Rectal smooth muscle tissue (tissue), 1 donor: Measurements from ENCODE around the gene PWWP2A.
A peak's percentile ranks its signal among the peaks of the same experiment; 100 is the strongest.
"Not testable (repeated sequence)": the region's sequence is repeated elsewhere in the genome, so short reads cannot be mapped to it uniquely, and the experiment has no call there.

ENCODE experiments used
- H3K27ac ChIP-seq: one replicate; pipeline ENCODE4 v1.7.0; 2013; ENCODE audit warnings: low read depth, low read length, inconsistent platforms
- H3K27me3 ChIP-seq: one replicate; pipeline ENCODE4 v1.7.0; 2013; ENCODE audit warnings: low read length; ENCODE audit not compliant: control insufficient read depth, insufficient read depth
- H3K36me3 ChIP-seq: one replicate; pipeline ENCODE4 v1.7.0; 2013; ENCODE audit warnings: low read length; ENCODE audit not compliant: control insufficient read depth, insufficient read depth
- H3K4me1 ChIP-seq: one replicate; pipeline ENCODE4 v1.7.0; 2013; ENCODE audit warnings: low read length; ENCODE audit not compliant: control insufficient read depth, insufficient read depth
- H3K4me3 ChIP-seq: one replicate; pipeline ENCODE4 v1.7.0; 2013; ENCODE audit warnings: low read length
- H3K9ac ChIP-seq: one replicate; pipeline ENCODE4 v1.7.0; 2013; ENCODE audit warnings: low read length

PWWP2A gene

GRCh38 chr5:160155017-160155750 is 35.9 kb upstream of the PWWP2A start:
- no peak overlapping the region for H3K4me3 ChIP-seq
- H3K4me1 ChIP-seq, result no peaks in the 10 kb centered on the region
- no peaks in the 10 kb centered on the region for H3K27me3 ChIP-seq
- H3K36me3 ChIP-seq, result no peaks in the 10 kb centered on the region
- no peak overlapping the region for H3K9ac ChIP-seq
- no peak overlapping the region for H3K27ac ChIP-seq

- Histone ChIP-seq H3K36me3 (no peaks in the 10 kb centered on the region), H3K9ac (no peak overlapping the region), H3K4me1 (no peaks in the 10 kb centered on the region), H3K27ac (no peak overlapping the region), H3K27me3 (no peaks in the 10 kb centered on the region), H3K4me3 (no peak overlapping the region)
Measured at GRCh38 chr5:160152901-160153300, 33.7 kb upstream of the PWWP2A start.

- H3K4me3 ChIP-seq, result no peak overlapping the region
- H3K4me1 ChIP-seq, result no peaks in the 10 kb centered on the region
- no peak overlapping the region for H3K9ac ChIP-seq
Measured at GRCh38 chr5:160152287-160152686, 33.0 kb upstream of the PWWP2A start.

GRCh38 chr5:160151017-160151416 is 31.8 kb upstream of the PWWP2A start:
- H3K9ac ChIP-seq, result no peak overlapping the region
- no peaks in the 10 kb centered on the region for H3K27me3 ChIP-seq
- H3K27ac ChIP-seq, result no peak overlapping the region
- H3K36me3 ChIP-seq, result no peaks in the 10 kb centered on the region
- no peaks in the 10 kb centered on the region for H3K4me1 ChIP-seq
- no peak overlapping the region for H3K4me3 ChIP-seq

More at GRCh38 chr5:160152287-160152686, 33.0 kb upstream of the PWWP2A start:
- no peaks in the 10 kb centered on the region for H3K36me3 ChIP-seq
- H3K27ac ChIP-seq, result no peak overlapping the region
- H3K27me3 ChIP-seq, result no peaks in the 10 kb centered on the region

GRCh38 chr5:160150381-160150780 is 31.1 kb upstream of the PWWP2A start:
- Histone ChIP-seq H3K36me3 (no peaks in the 10 kb centered on the region), H3K9ac (no peak overlapping the region), H3K27me3 (no peaks in the 10 kb centered on the region), H3K27ac (no peak overlapping the region), H3K4me3 (no peak overlapping the region), H3K4me1 (no peaks in the 10 kb centered on the region)

- H3K4me3 ChIP-seq, H3K4me1 ChIP-seq, H3K27me3 ChIP-seq: not testable (repeated sequence)
Measured at GRCh38 chr5:160144436-160144835, 25.2 kb upstream of the PWWP2A start.

GRCh38 chr5:160134332-160134731 is 15.1 kb upstream of the PWWP2A start:
- H3K9ac ChIP-seq, result no peak overlapping the region
- H3K27ac ChIP-seq, result no peak overlapping the region
- H3K4me1 ChIP-seq, result peaks cover 4% of the 10 kb centered on the region
- no peaks in the 10 kb centered on the region for H3K27me3 ChIP-seq
- no peaks in the 10 kb centered on the region for H3K36me3 ChIP-seq
- H3K4me3 ChIP-seq, result no peak overlapping the region

More at GRCh38 chr5:160144436-160144835, 25.2 kb upstream of the PWWP2A start:
- not testable (repeated sequence) for H3K27ac ChIP-seq, H3K9ac ChIP-seq, H3K36me3 ChIP-seq

GRCh38 chr5:160133918-160134304 is 14.7 kb upstream of the PWWP2A start:
- Histone ChIP-seq H3K36me3 (no peaks in the 10 kb centered on the region), H3K27me3 (no peaks in the 10 kb centered on the region), H3K4me3 (no peak overlapping the region), H3K4me1 (peaks cover 4% of the 10 kb centered on the region), H3K9ac (no peak overlapping the region), H3K27ac (no peak overlapping the region)

- H3K27ac ChIP-seq, result no peak overlapping the region
- peaks cover 4% of the 10 kb centered on the region for H3K4me1 ChIP-seq
- no peak overlapping the region for H3K9ac ChIP-seq
- H3K36me3 ChIP-seq, result no peaks in the 10 kb centered on the region
- H3K27me3 ChIP-seq, result no peaks in the 10 kb centered on the region
- peak overlapping the region; percentile 46 for H3K4me3 ChIP-seq
Measured at GRCh38 chr5:160133071-160133917, 14.0 kb upstream of the PWWP2A start.

GRCh38 chr5:160129841-160130240 is 10.6 kb upstream of the PWWP2A start:
- no peaks in the 10 kb centered on the region for H3K27me3 ChIP-seq
- no peaks in the 10 kb centered on the region for H3K36me3 ChIP-seq
- no peak overlapping the region for H3K4me3 ChIP-seq
- no peak overlapping the region for H3K9ac ChIP-seq
- H3K27ac ChIP-seq, result no peak overlapping the region
- H3K4me1 ChIP-seq, result peaks cover 4% of the 10 kb centered on the region

GRCh38 chr5:160128632-160129031 is 9.4 kb upstream of the PWWP2A start:
- H3K27ac ChIP-seq, result no peak overlapping the region
- no peaks in the 10 kb centered on the region for H3K36me3 ChIP-seq

GRCh38 chr5:160119905-160120266 is 636 bp upstream of the PWWP2A start:
- Histone ChIP-seq H3K27me3 (no peaks in the 10 kb centered on the region), H3K4me1 (peaks cover 3% of the 10 kb centered on the region), H3K27ac (no peak overlapping the region), H3K9ac (no peak overlapping the region), H3K36me3 (no peaks in the 10 kb centered on the region), H3K4me3 (peak overlapping the region; percentile 41)

More at GRCh38 chr5:160128632-160129031, 9.4 kb upstream of the PWWP2A start:
- Histone ChIP-seq H3K4me1 (peaks cover 4% of the 10 kb centered on the region), H3K9ac (no peak overlapping the region), H3K27me3 (no peaks in the 10 kb centered on the region), H3K4me3 (no peak overlapping the region)
